Right atrium auricular region (tissue), 2 donors: Measurements from ENCODE around the gene BPIFA1. TPM values are rescaled to one million over a fixed set of nuclear protein-coding genes. Genes with fewer than 3 reads are reported as not detected.

Experiments
- DNase-seq: peaks from one replicate; pipeline ENCODE4 v3.0.0-alpha.2; 2019; ENCODE audit warnings: low spot score
- H3K27ac ChIP-seq, 2 donors: fragments of 200-600 bp; sonication (generic); 1 replicate in 1 of 2; 2 replicates in 1 of 2; pipeline ENCODE4 v1.5.1; 2016 to 2019
- H3K27me3 ChIP-seq, 2 donors: fragments of 200-600 bp; sonication (generic); one replicate each; pipeline versions ENCODE4 v1.5.1 to v1.6.0; 2017 to 2019
- H3K36me3 ChIP-seq: fragments of 200-600 bp; sonication (generic); one replicate; pipeline ENCODE4 v1.5.1; 2016
- H3K4me1 ChIP-seq, 2 donors: fragments of 200-600 bp; sonication (generic); one replicate each; pipeline versions ENCODE4 v1.5.1 to v1.6.0; 2017 to 2019
- H3K4me3 ChIP-seq, 2 donors: fragments of 200-600 bp; sonication (generic); 1 replicate in 1 of 2; 2 replicates in 1 of 2; pipeline ENCODE4 v1.5.1; 2017 to 2019; ENCODE audit warnings: mild to moderate bottlenecking in 1 of 2, moderate library complexity in 1 of 2
- H3K9me3 ChIP-seq, 2 donors: fragments of 200-600 bp; sonication (generic); one replicate each; pipeline ENCODE4 v1.5.1; 2019
- total RNA-seq, 2 donors: library from RNA; depleted of rRNA; stranded (reverse); fragments of >200 nt; gene quantifications; one replicate each; pipeline ENCODE4 v1.1.0, GENCODE V29; 2016
- TF ChIP-seq, protein P1 (sequence below), 2 donors: fragments of 200-600 bp; sonication (generic); IDR thresholded peaks; one replicate each; pipeline ENCODE4 v1.5.1; 2019; ENCODE audit warnings: antibody characterized with exemption in 2 of 2

The BPIFA1 gene
- total RNA-seq, 2 donors from 2014 or later: not detected

DNA sequence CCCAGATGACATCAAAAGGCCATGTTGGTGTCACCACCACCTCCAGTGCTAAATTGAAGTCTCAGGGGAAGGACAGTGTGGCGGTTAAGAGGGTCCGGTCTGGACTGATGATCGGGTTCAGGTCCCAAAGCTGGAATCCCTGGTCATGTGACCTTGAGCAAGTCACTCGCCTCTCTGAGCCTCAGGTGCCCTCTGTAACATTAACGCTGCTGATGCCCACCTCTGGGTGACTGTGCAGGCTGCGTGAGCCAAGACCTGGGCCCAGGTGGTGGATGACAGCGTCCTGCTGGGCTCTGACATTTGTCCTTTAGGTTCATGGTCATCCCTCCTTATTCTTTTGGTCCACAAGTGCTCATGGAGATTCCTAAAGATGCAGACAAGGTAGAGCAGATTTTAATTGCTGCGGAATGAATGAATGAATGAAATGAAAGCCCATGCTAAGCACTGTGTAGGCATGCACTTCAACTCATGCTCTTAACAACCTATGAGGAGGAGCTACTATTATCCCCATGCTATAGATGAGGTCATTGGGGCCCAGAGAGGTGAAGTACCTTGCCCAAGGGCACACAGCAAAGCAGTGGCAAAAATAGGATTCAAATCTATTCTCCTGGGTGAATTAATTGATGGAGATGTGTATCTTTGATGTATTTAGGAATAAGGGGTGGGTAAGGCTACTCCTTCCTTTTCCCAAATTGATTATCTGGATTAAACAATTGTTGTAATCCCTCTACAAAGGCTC lies 46.6 kb downstream of the BPIFA1 start:
- H3K4me1 ChIP-seq: no peaks in the 10 kb centered on the region
- DNase-seq: no peak
- no peaks in the 10 kb centered on the region for H3K9me3 ChIP-seq
- TF ChIP-seq, protein P1, sequence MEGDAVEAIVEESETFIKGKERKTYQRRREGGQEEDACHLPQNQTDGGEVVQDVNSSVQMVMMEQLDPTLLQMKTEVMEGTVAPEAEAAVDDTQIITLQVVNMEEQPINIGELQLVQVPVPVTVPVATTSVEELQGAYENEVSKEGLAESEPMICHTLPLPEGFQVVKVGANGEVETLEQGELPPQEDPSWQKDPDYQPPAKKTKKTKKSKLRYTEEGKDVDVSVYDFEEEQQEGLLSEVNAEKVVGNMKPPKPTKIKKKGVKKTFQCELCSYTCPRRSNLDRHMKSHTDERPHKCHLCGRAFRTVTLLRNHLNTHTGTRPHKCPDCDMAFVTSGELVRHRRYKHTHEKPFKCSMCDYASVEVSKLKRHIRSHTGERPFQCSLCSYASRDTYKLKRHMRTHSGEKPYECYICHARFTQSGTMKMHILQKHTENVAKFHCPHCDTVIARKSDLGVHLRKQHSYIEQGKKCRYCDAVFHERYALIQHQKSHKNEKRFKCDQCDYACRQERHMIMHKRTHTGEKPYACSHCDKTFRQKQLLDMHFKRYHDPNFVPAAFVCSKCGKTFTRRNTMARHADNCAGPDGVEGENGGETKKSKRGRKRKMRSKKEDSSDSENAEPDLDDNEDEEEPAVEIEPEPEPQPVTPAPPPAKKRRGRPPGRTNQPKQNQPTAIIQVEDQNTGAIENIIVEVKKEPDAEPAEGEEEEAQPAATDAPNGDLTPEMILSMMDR (IDR thresholded peaks at IDR 0.05): no peak
- no peak overlapping the region for H3K4me3 ChIP-seq
- H3K36me3 ChIP-seq: no peaks in the 10 kb centered on the region
- H3K27ac ChIP-seq: no peak overlapping the region
- H3K27me3 ChIP-seq: peaks cover 0 to 6% of the 10 kb centered on the region in 2 donors

DNA sequence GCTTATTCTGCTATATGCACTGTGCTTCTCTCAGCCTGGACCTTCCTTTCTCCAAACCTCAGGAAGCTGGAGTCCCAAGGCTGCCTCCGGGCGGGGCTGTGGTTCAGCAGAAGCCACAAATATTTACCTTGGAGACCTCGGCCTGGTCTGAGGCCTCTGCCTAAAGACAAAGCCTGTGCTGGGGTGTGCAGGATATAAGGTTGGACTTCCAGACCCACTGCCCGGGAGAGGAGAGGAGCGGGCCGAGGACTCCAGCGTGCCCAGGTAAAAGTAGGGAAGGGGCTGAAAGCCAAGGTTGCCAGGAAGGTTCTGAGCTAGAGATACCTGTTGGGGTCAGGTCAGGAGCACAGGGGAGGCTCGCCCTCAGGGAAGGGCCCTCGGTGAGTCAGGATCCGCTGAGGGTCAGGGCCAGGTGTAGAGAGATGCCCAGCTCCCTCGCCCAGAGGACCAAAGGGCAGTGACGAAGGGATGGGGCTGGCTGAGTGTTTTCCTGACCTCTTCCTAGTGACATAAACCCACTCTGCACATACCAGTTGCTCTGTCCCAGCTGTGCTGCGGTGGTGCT lies 47.3 kb downstream of the BPIFA1 start, which contains the start of gene BPIFB1:
Gene BPIFB1, plus strand, starts transcription at position 224 of the 565 bp plus-strand sequence. CDS start 2,860 bp downstream, outside the sequence.
- H3K4me3 ChIP-seq: no peak within 1 kb of the TSS
- H3K9me3 ChIP-seq: no peaks in the 10 kb centered on the region
- no peaks in the 10 kb centered on the region for H3K4me1 ChIP-seq
- no peak within 1 kb of the TSS for H3K27ac ChIP-seq
- no peak for DNase-seq
- H3K36me3 ChIP-seq: no peaks in the 10 kb centered on the region
- H3K27me3 ChIP-seq: peaks cover 0 to 6% of the 10 kb centered on the region in 2 donors
- TF ChIP-seq, protein P1 (IDR thresholded peaks at IDR 0.05): no peak

DNA sequence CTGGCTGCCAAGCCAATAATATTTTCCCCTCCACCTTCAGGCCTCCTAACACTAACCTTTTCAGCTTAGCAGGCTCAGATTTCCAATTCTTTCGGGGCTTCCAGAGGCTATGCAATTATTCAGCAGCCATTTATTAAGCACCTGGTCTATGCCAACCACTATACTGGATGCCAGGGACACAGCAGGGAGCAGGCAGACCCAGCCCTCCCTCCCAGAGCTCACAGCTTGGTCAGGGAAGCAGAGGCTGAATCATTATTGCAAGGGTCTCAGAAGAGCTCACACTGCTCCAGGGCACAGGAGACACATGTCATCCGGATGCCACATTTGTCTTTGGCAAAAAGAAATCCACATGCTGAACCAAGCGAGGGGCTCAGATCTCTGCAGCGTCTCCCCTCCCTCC lies 48.5 kb downstream of the BPIFA1 start:
- Histone ChIP-seq H3K4me1 (no peaks in the 10 kb centered on the region), H3K27me3 (peaks cover 0 to 6% of the 10 kb centered on the region in 2 donors), H3K27ac (no peak overlapping the region), H3K9me3 (no peaks in the 10 kb centered on the region), H3K36me3 (no peaks in the 10 kb centered on the region), H3K4me3 (no peak overlapping the region)
- DNase-seq: no peak
- TF ChIP-seq, protein P1 (IDR thresholded peaks at IDR 0.05): no peak

DNA sequence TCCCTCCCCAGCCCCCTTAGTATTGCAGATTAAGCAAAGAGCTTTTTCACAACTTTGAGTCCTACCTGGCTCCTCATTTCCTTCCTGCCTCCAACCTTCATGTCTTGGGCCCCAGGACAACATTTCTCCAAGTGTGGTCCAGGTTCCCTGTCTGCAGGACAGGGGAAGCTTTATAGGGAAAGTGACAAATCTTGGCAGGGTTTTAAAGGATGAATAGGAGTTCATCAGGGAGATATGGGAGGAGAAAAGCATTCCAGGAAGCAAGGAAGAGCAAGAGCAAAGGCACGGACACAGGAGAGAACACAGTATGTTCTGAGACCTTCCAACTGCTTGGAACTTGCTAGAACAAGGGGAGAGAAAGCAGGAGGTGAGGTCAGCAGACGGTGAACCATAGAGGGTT lies 49.1 kb downstream of the BPIFA1 start:
- no peaks in the 10 kb centered on the region for H3K4me1 ChIP-seq
- H3K27ac ChIP-seq: no peak overlapping the region
- H3K9me3 ChIP-seq: no peaks in the 10 kb centered on the region
- H3K27me3 ChIP-seq: peaks cover 0 to 6% of the 10 kb centered on the region in 2 donors
- no peak overlapping the region for H3K4me3 ChIP-seq
- TF ChIP-seq, protein P1 (IDR thresholded peaks at IDR 0.05): no peak
- H3K36me3 ChIP-seq: no peaks in the 10 kb centered on the region
- no peak for DNase-seq

DNA sequence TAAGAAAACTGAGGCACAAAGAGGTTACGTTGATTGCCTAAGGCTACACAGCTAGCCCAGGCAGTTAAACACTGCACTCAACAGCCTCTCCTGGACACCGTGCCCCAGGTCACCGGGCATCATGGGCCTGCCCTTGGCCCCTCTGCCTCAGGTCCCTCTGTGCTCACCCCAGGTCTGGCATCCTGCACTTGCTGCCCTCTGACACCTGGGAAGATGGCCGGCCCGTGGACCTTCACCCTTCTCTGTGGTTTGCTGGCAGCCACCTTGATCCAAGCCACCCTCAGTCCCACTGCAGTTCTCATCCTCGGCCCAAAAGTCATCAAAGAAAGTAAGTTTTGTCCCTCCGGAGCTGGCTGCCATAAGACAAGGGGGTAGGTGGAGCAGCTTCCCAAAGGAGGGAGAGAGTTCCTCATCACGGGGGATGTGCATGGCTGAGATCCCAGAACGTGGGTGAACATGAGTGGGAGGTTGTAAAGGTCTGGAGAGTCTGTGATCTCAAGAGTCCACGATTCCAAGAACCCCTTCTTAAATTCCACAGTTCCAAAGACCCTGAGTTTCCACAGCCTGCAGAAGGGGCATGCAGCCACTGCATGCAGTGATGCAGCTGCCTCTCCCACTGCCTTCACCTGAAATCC lies 50.2 kb downstream of the BPIFA1 start:
- H3K27me3 ChIP-seq: peaks cover 0 to 3% of the 10 kb centered on the region in 2 donors
- no peak for DNase-seq
- no peaks in the 10 kb centered on the region for H3K9me3 ChIP-seq
- no peak overlapping the region for H3K27ac ChIP-seq
- no peak overlapping the region for H3K4me3 ChIP-seq
- TF ChIP-seq, protein P1 (IDR thresholded peaks at IDR 0.05): no peak
- no peaks in the 10 kb centered on the region for H3K36me3 ChIP-seq
- H3K4me1 ChIP-seq: no peaks in the 10 kb centered on the region
